Kidney epithelial cell (primary cell): ENCODE data around the gene F7. TPM values are rescaled to one million over a fixed set of nuclear protein-coding genes. Genes with fewer than 3 reads are reported as not detected.
"Not testable (repeated sequence)": the region's sequence is repeated elsewhere in the genome, so short reads cannot be mapped to it uniquely, and the experiment has no call there.

Experiments
- DNase-seq: peaks from one replicate; pipeline ENCODE4 v3.0.0-alpha.2; 2010; ENCODE audit warnings: low read depth
- H3K27me3 ChIP-seq: 2 replicates; pipeline ENCODE4 v1.6.0; 2011; ENCODE audit warnings: low read length; ENCODE audit not compliant: control insufficient read depth, insufficient read depth
- H3K36me3 ChIP-seq: 2 replicates; pipeline ENCODE4 v1.5.1; 2011; ENCODE audit warnings: low read length; ENCODE audit not compliant: control insufficient read depth, insufficient read depth
- H3K4me3 ChIP-seq: 2 replicates; pipeline ENCODE4 v1.5.1; 2011; ENCODE audit warnings: low read depth, mild to moderate bottlenecking, control low read depth, low read length
- total RNA-seq: library from RNA; depleted of rRNA; stranded (reverse); fragments of >200 nt; gene quantifications from 2 replicates; pipeline ENCODE4 v1.2.3, GENCODE V29; 2015
- TF ChIP-seq, protein P1 (sequence below): IDR thresholded peaks from 2 replicates; pipeline ENCODE4 v1.5.1; 2011; ENCODE audit warnings: mild to moderate bottlenecking, moderate library complexity, low read length, control low read depth, inconsistent platforms; ENCODE audit not compliant: insufficient read depth, poor library complexity, severe bottlenecking

The F7 gene
- total RNA-seq, 1 donor from 2014 or later = 0.38 TPM

DNA sequence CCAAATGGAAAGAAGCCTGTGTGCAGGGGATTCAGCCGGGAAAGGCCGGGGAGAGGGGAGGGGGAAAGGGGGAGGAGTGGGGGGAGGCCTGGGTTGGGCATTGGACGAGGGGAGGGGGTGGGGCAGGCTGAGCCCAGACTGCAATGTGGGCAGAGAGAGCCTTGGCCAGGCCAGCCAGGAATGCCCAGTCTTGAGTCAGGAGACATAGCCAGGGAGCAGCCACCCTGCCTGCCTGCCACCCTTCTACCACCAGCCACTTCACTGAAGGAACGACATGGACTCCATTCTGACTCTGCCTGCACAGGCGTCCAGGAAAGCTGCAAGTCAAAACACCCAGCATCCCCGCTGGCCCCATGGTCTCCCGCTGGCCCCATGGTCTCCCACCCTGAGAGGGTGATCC is 53.4 kb downstream of the F7 start:
- Histone ChIP-seq H3K4me3 (no peak overlapping the region), H3K27me3 (peaks cover 28% of the 10 kb centered on the region), H3K36me3 (no peaks in the 10 kb centered on the region)
- no peak for DNase-seq
- TF ChIP-seq, protein P1, sequence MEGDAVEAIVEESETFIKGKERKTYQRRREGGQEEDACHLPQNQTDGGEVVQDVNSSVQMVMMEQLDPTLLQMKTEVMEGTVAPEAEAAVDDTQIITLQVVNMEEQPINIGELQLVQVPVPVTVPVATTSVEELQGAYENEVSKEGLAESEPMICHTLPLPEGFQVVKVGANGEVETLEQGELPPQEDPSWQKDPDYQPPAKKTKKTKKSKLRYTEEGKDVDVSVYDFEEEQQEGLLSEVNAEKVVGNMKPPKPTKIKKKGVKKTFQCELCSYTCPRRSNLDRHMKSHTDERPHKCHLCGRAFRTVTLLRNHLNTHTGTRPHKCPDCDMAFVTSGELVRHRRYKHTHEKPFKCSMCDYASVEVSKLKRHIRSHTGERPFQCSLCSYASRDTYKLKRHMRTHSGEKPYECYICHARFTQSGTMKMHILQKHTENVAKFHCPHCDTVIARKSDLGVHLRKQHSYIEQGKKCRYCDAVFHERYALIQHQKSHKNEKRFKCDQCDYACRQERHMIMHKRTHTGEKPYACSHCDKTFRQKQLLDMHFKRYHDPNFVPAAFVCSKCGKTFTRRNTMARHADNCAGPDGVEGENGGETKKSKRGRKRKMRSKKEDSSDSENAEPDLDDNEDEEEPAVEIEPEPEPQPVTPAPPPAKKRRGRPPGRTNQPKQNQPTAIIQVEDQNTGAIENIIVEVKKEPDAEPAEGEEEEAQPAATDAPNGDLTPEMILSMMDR = no peak

- no peak for DNase-seq
- Histone ChIP-seq H3K27me3 (peaks cover 28% of the 10 kb centered on the region), H3K4me3 (no peak overlapping the region), H3K36me3 (no peaks in the 10 kb centered on the region)
- TF ChIP-seq, protein P1 = no peak
Measured at GRCh38 chr13:113159701-113160100, 54.1 kb downstream of the F7 start.

DNA sequence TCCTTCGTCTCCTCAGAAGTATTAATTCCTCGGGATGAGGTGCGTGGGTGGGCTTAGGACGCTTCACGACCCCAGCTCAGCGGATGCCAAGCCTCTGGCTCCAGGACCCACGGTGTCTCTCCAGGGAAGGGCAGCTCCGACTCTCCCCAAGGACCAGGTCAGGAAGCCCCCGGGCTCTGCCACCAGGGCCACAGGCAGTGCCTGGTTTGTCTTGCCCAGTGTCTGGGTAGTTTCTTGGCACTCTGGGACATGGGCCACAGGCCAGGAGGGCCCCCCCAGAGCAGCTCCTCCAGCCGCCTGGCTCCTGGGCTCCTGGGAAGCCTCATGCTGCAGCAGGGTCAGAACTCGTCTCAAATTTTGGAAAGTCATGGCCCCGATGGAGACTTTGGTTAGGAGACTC is 55.4 kb downstream of the F7 start:
- H3K36me3 ChIP-seq = no peaks in the 10 kb centered on the region
- TF ChIP-seq, protein P1 = no peak
- no peak overlapping the region for H3K4me3 ChIP-seq
- H3K27me3 ChIP-seq = peaks cover 28% of the 10 kb centered on the region
- DNase-seq = no peak

DNA sequence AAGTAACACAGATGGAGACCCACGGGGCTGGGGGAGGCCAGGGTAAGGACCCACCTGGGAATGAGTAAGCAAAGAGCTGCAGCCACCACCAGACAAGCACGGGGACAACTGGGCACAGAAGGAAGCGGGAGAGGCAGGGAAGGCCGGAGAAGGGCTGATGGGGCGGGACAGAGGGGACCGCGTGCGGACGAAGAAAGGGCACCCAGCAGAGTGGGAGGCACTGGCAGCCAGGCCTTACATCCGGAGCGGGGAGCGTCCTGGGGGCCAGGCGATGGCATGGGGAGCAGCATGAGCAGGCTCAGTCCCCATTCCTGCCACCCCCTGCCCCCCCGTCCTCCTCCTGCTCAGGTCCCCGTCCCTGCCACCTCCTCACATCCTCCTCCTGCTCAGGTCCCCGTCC is 55.8 kb downstream of the F7 start:
- H3K27me3 ChIP-seq = peaks cover 28% of the 10 kb centered on the region
- H3K4me3 ChIP-seq = no peak overlapping the region
- TF ChIP-seq, protein P1 = no peak
- no peak for DNase-seq
- H3K36me3 ChIP-seq = no peaks in the 10 kb centered on the region

- peaks cover 28% of the 10 kb centered on the region for H3K27me3 ChIP-seq
- H3K4me3 ChIP-seq, H3K36me3 ChIP-seq, DNase-seq: not testable (repeated sequence)
Measured at GRCh38 chr13:113161975-113162374, 56.4 kb downstream of the F7 start.

DNA sequence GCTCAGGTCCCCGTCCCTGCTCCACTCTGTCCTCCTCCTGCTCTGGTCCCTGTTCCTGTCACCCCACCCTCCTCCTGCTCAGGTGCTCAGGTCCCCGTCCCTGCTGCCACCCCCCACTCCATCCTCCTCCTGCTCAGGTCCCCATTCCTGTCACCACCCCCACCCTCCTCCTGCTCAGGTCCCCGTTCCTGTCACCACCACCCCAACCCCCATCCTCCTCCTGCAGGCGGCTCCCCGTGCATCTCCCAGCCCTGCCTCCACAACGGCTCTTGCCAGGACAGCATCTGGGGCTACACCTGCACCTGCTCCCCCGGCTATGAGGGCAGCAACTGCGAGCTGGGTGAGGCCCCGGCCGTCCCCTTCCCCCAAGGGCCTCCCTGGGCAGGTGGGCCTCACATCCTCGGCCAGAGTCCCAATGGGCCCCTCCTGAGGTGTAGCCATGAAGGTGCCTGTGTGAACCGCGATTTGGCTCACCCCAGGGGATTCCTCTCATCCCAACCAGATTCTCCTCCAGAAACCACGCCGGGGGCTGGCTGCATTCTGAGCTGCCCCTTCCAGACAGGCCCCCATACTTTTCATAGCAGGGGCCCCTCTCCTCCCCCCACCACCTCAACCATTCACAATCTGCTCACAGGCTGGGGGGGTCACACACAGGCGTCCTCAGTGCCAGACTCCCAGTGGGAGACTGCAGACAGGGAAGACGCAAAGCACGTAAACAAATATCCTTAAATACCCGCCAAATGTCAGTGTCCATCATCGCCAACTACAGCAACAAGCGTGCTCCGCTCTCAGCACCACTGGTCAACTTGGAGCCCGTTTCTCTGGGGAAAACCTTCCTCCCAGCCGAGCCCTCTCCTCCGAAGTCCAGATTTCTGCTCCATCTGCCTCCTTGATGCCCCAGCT is 57.4 kb downstream of the F7 start:
- TF ChIP-seq, protein P1 = no peak
- H3K4me3 ChIP-seq = no peak overlapping the region
- H3K36me3 ChIP-seq = no peaks in the 10 kb centered on the region
- peaks cover 25% of the 10 kb centered on the region for H3K27me3 ChIP-seq
- no peak for DNase-seq
